Raji (cell line): ENCODE results near the gene EPHA2.

Source experiments
- POLR2A ChIP-seq: IDR thresholded peaks from 2 replicates; pipeline ENCODE4 v1.6.1; 2011; ENCODE audit warnings: low read depth, low read length, control low read depth; ENCODE audit not compliant: insufficient read depth

EPHA2 gene

GRCh38 chr1:16149146-16149545, 6.7 kb downstream of the EPHA2 start:
- TF ChIP-seq POLR2A = no peak

- TF ChIP-seq POLR2A = no peak
These were observed 7.4 kb downstream of the EPHA2 start for GRCh38 chr1:16148329-16149092.

GRCh38 chr1:16147156-16147926, 8.5 kb downstream of the EPHA2 start:
- TF ChIP-seq POLR2A = no peak

- no peak for TF ChIP-seq POLR2A
These were observed 9.4 kb downstream of the EPHA2 start for GRCh38 chr1:16146279-16147155.

GRCh38 chr1:16145662-16146278, 10.1 kb downstream of the EPHA2 start:
- TF ChIP-seq POLR2A = no peak

GRCh38 chr1:16145030-16145661, 10.7 kb downstream of the EPHA2 start:
- TF ChIP-seq POLR2A = no peak

GRCh38 chr1:16144325-16145029, 11.4 kb downstream of the EPHA2 start:
- no peak for TF ChIP-seq POLR2A

GRCh38 chr1:16143566-16144324, 12.1 kb downstream of the EPHA2 start:
- TF ChIP-seq POLR2A = no peak

- no peak for TF ChIP-seq POLR2A
These were observed 12.8 kb downstream of the EPHA2 start for GRCh38 chr1:16143005-16143565.

- TF ChIP-seq POLR2A = no peak
These were observed 13.4 kb downstream of the EPHA2 start for GRCh38 chr1:16142383-16142995.

- TF ChIP-seq POLR2A = no peak
These were observed 14.1 kb downstream of the EPHA2 start for GRCh38 chr1:16141573-16142336.
